ENCODE results near the gene CFAP74. TPM values are rescaled to one million over a fixed set of nuclear protein-coding genes. Genes with fewer than 3 reads are reported as not detected.

Gene CFAP74
- polyA plus RNA-seq, 1 donor from 2014 or later = 0.22 TPM

GRCh38 chr1:1964811-1965210, 38.8 kb downstream of the CFAP74 start:
- Histone ChIP-seq H3K9me3 (ENCODE audit: low read length) (no peaks in the 10 kb centered on the region), H3K9ac (ENCODE audit: low read length) (no peak overlapping the region), H2AFZ (ENCODE audit: low read depth, low read length) (no peak overlapping the region), H3K9me2 (ENCODE audit: insufficient read depth, low read length) (no peaks in the 10 kb centered on the region), H3K4me2 (ENCODE audit: low read length) (no peak overlapping the region), H3F3A (ENCODE audit: insufficient read depth, low read length, poor library complexity, severe bottlenecking) (no peaks in the 10 kb centered on the region), H4K20me1 (ENCODE audit: insufficient read depth) (no peaks in the 10 kb centered on the region), H3K4me3 (ENCODE audit: low read length) (no peak overlapping the region), H3K79me2 (replicated peaks; ENCODE audit: insufficient read depth, low read length) (no peaks in the 10 kb centered on the region), H3K27me3 (ENCODE audit: insufficient read depth, low read depth, low read length) (no peaks in the 10 kb centered on the region), H3K27ac (ENCODE audit: low read length) (no peak overlapping the region), H3K36me3 (ENCODE audit: insufficient read depth, low read length) (no peaks in the 10 kb centered on the region)
- TF ChIP-seq, protein P1, sequence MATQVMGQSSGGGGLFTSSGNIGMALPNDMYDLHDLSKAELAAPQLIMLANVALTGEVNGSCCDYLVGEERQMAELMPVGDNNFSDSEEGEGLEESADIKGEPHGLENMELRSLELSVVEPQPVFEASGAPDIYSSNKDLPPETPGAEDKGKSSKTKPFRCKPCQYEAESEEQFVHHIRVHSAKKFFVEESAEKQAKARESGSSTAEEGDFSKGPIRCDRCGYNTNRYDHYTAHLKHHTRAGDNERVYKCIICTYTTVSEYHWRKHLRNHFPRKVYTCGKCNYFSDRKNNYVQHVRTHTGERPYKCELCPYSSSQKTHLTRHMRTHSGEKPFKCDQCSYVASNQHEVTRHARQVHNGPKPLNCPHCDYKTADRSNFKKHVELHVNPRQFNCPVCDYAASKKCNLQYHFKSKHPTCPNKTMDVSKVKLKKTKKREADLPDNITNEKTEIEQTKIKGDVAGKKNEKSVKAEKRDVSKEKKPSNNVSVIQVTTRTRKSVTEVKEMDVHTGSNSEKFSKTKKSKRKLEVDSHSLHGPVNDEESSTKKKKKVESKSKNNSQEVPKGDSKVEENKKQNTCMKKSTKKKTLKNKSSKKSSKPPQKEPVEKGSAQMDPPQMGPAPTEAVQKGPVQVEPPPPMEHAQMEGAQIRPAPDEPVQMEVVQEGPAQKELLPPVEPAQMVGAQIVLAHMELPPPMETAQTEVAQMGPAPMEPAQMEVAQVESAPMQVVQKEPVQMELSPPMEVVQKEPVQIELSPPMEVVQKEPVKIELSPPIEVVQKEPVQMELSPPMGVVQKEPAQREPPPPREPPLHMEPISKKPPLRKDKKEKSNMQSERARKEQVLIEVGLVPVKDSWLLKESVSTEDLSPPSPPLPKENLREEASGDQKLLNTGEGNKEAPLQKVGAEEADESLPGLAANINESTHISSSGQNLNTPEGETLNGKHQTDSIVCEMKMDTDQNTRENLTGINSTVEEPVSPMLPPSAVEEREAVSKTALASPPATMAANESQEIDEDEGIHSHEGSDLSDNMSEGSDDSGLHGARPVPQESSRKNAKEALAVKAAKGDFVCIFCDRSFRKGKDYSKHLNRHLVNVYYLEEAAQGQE (IDR thresholded peaks at IDR 0.05; ENCODE audit: borderline replicate concordance) = no peak
- TF ChIP-seq EZH2 (IDR thresholded peaks at IDR 0.05; ENCODE audit: borderline replicate concordance, insufficient read depth, low read length, poor library complexity, severe bottlenecking) = no peak
- no peak for TF ChIP-seq EP300 (conservative IDR thresholded peaks at IDR 0.05; ENCODE audit: poor library complexity, severe bottlenecking)
- TF ChIP-seq MXI1 (conservative IDR thresholded peaks at IDR 0.05; ENCODE audit: poor library complexity, severe bottlenecking) = no peak
- no peak for TF ChIP-seq POLR2AphosphoS5 (IDR thresholded peaks at IDR 0.05)
- TF ChIP-seq RAD21 (conservative IDR thresholded peaks at IDR 0.05) = no peak
- no peak for TF ChIP-seq SMC3 (conservative IDR thresholded peaks at IDR 0.05; ENCODE audit: poor library complexity)
- no peak for TF ChIP-seq TAF1 (IDR thresholded peaks at IDR 0.05; ENCODE audit: low read depth)

- TF ChIP-seq SMC3 (conservative IDR thresholded peaks at IDR 0.05; ENCODE audit: poor library complexity) = no peak
- TF ChIP-seq EP300 (conservative IDR thresholded peaks at IDR 0.05; ENCODE audit: poor library complexity, severe bottlenecking) = no peak
- TF ChIP-seq, protein P1 (IDR thresholded peaks at IDR 0.05; ENCODE audit: borderline replicate concordance) = no peak
- TF ChIP-seq POLR2AphosphoS5 (IDR thresholded peaks at IDR 0.05) = no peak
- no peak for TF ChIP-seq EZH2 (IDR thresholded peaks at IDR 0.05; ENCODE audit: borderline replicate concordance, insufficient read depth, low read length, poor library complexity, severe bottlenecking)
- no peak for TF ChIP-seq MXI1 (conservative IDR thresholded peaks at IDR 0.05; ENCODE audit: poor library complexity, severe bottlenecking)
- TF ChIP-seq TAF1 (IDR thresholded peaks at IDR 0.05; ENCODE audit: low read depth) = no peak
- Histone ChIP-seq H3K9me3 (ENCODE audit: low read length) (no peaks in the 10 kb centered on the region), H3K4me3 (ENCODE audit: low read length) (no peak overlapping the region), H3K9me2 (ENCODE audit: insufficient read depth, low read length) (no peaks in the 10 kb centered on the region), H3K4me2 (ENCODE audit: low read length) (no peak overlapping the region), H3K79me2 (replicated peaks; ENCODE audit: insufficient read depth, low read length) (no peaks in the 10 kb centered on the region), H3F3A (ENCODE audit: insufficient read depth, low read length, poor library complexity, severe bottlenecking) (no peaks in the 10 kb centered on the region), H3K36me3 (ENCODE audit: insufficient read depth, low read length) (no peaks in the 10 kb centered on the region), H2AFZ (ENCODE audit: low read depth, low read length) (no peak overlapping the region), H3K27ac (ENCODE audit: low read length) (no peak overlapping the region), H4K20me1 (ENCODE audit: insufficient read depth) (no peaks in the 10 kb centered on the region), H3K9ac (ENCODE audit: low read length) (no peak overlapping the region), H3K27me3 (ENCODE audit: insufficient read depth, low read depth, low read length) (no peaks in the 10 kb centered on the region)
These were observed 40.0 kb downstream of the CFAP74 start for GRCh38 chr1:1963570-1963969.

Measured in neural cell (in vitro differentiated cells).